GM12873 (cell line): ENCODE data around the gene STRN3.
A peak's percentile ranks its signal among the peaks of the same experiment; 100 is the strongest.

ENCODE experiments used
- CTCF ChIP-seq: IDR thresholded peaks from 2 replicates; pipeline ENCODE4 v1.5.1; 2012; ENCODE audit warnings: low read depth, mild to moderate bottlenecking, moderate library complexity, low read length, control low read depth; ENCODE audit not compliant: insufficient read depth; ENCODE audit errors: missing control alignments

The STRN3 gene

GRCh38 chr14:30882431-30882830 lies 143.7 kb downstream of the STRN3 start:
- no peak for TF ChIP-seq CTCF

- TF ChIP-seq CTCF = no peak
These were observed 149.5 kb downstream of the STRN3 start for GRCh38 chr14:30876692-30877091.

GRCh38 chr14:30875788-30876053 lies 150.5 kb downstream of the STRN3 start:
- no peak for TF ChIP-seq CTCF

GRCh38 chr14:30874999-30875787 lies 151.0 kb downstream of the STRN3 start:
- TF ChIP-seq CTCF = no peak

- TF ChIP-seq CTCF = peak; percentile 51
These were observed 151.8 kb downstream of the STRN3 start, which contains the start of gene COCH for GRCh38 chr14:30874120-30874998. TSS of gene COCH (plus strand) at chr14:30874559. CDS start at chr14:30874939, 380 bp downstream.

GRCh38 chr14:30873308-30874119 lies 152.7 kb downstream of the STRN3 start:
- no peak for TF ChIP-seq CTCF
